Fibroblast of skin of scalp (primary cell): Measurements from ENCODE around the gene MRPL34.

Source experiments
- DNase-seq: peaks from one replicate; pipeline ENCODE4 v3.0.0-alpha.2; 2013

MRPL34 gene

DNA sequence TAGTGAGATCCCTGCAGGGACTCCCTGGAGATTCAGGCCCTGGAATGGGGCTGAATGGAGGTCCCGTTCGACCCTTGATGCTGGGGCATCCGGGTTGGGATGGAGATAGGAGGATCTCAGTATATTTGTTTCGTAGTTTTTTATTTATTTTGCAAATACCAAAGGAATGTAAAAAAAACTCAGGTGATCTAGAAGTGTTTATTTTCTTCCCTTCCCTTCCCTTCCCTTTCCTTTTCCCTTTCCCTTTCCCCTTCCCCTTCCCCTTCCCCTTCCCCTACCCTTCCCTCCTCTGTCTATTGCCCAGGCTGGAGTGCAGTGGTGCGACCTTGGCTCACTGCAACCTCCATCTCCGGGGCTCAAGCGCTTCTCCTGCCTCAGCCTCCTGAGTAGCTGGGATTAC lies 36.2 kb downstream of the MRPL34 start:
- no peak for DNase-seq

DNA sequence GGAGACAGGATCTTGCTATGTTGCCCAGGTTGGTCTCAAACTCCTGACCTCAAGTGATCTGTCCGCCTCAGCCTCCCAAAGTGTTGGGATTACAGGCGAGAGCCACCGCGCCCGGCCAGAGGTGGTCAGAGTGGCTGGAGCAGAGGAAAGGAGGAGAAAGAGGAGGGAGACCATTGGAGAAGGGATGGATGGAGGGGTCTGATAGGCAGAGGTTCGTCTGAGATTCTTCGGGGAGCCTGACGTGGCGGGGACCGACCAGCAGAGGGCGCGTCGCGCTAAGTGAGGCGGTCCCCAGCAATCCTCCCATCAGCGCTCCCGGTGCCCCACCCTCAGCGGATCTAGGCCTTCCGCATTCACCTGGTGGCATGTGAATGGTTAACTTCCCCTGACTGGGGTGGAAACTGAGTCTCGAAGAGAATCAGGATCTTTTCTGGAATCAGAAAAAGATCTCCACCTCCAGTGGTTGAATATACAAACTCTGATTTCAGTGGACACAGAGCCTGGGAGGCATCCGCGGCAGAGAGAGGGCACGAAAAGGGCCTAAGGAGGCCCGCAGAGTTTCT lies 40.5 kb downstream of the MRPL34 start:
- DNase-seq: peak; percentile 64

DNA sequence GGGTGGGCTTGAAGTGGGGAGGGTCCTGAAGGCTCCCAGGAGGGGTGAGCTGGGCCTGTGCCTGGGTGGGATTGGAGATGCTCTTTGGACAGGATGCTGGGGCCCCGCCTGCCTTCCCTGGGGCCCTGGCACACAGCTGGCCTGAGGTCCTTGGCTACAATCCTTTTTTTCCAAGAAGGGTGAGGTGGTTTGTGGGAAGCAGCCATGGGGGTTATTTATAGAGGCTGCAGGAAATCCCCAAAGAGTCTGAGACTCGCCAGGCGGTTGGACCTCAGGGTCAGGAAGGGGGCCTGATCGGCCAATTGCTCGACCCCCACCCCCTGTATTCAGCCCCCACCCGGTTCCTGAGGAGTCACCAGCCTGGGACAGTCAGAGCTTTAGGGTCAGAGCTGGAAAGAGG lies 41.7 kb downstream of the MRPL34 start:
- DNase-seq: no peak

DNA sequence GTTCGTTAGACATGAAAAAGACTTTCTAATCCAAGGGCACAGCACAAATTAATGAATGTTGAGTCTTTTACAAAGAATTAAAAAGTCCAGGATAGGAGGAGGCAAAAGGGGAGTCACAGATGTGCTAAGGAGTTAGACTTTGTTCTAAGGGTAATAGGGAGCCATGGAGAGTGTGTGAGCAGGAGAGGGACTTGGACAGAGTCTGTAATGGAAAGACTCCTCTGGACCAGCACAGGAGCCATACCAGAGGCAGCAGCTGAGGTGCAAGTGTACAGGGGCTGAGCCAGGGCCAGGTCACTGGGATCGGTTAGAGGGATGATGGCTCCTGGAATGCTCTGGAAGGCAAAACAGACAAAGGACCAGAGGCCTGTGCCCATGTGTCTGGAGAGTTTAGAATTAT lies 42.2 kb downstream of the MRPL34 start:
- DNase-seq: no peak

DNA sequence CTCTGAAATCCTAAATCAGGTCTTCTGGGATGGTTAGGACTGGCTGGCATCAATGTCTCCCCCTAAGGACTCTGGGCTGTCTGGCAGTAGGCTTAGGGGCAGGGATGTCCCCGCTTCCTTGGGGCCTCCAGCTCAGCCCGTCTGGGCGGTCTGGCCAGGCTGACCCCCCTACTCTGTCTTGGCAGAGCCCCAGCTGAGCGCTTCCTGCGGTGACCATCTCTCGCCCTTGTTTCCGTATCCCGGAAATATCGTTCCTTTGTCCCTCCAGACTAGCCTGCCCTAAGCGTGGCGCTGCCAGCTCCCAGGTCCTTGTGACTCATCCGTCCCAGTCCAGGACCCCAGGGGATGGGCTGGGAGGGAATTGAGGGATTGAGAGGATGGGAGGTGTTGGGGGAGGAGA lies 43.0 kb downstream of the MRPL34 start:
- DNase-seq: peak; percentile 80

DNA sequence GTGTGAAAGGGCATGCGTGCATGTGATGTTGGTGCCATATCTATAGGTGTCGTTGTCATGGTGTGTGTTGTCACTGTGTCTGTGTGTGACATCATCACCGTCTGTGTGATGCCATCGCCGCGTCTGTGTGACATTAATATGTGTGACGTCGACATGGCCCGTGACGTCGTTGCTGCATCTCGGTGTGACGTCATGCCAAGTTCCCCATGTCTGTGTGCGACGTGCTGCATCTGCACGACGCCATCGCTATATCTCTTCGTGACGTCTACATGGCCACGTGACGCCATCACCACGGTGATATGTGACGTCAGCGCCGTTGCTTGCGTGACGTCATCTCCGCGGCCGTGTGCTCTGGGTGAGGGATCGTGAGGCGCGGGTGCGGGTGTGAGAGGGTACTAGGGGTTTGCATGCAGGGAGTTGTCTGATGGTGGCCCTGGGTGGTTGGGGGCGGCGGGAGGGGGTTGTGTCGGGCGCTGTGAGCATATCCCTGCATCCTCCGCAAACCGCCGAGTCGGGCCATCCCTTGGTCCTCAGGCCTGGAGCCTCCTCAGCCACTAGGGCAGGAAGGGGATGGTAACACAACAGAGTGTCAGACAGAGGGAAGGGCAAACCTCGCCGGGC lies 46.3 kb downstream of the MRPL34 start:
- no peak for DNase-seq

DNA sequence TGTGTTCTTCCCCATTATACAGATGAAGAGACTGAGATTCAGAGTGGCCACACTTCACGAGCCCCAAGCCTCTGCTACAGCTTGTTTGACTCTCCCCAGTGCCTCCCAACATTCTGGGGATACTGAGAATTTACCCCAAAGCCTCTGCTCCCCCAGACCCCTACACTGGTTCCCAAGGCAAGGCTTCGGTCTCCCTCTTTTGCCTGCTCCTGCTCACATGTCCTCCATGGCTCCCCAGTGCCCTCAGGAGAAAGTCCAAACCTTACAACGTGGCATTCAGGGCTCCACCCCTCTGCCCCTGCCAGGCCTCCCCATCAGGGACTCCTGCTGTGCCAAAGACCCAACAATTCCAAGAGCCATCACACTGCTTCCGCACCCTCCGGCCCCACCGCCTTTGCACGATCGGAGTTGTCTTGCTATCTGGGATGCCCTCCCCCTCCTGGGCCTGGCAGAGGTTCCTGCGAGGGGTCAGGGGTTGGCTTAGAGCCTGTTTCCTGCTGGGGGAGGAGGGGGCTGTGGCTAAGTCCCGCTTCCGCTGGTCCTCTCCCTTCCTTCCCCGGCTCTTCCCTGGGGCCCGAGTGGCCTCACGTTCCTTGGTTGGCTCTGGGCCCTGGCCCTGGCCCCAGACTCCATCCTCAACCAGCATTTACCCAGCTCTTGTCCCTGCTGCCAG lies 47.1 kb downstream of the MRPL34 start:
- no peak for DNase-seq

DNA sequence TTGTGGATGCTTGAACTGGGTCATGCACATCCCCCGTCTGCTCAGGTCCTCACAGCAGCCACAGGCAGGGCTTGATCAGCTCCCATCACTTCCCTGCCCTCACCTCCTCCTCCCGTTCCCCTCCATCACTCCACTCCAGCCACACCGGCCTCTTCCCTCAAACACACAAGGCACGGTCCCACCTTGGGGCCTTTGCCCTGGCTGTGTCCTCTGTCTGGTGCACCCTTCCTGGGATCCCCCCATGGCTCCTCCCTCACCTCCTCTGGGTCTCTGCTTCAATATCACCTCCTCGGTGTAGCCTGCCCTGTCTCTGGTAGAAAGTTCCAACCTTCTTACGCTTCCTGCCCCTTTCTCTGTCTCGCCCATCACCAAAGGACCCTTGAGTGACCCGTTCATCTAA lies 47.7 kb downstream of the MRPL34 start:
- no peak for DNase-seq
